Stimulated activated CD4-positive, alpha-beta T cell treated with anti-CD3 and anti-CD28 coated beads, Interleukin-2, amount 100 ng/mL, for 4 hours (primary cell): ENCODE data around the gene PCNX3.
A peak's percentile ranks its signal among the peaks of the same experiment; 100 is the strongest.

ENCODE experiments used
- DNase-seq: peaks from one replicate; pipeline ENCODE4 v3.0.0-alpha.2; 2020; ENCODE audit warnings: low read depth

PCNX3 gene

DNA sequence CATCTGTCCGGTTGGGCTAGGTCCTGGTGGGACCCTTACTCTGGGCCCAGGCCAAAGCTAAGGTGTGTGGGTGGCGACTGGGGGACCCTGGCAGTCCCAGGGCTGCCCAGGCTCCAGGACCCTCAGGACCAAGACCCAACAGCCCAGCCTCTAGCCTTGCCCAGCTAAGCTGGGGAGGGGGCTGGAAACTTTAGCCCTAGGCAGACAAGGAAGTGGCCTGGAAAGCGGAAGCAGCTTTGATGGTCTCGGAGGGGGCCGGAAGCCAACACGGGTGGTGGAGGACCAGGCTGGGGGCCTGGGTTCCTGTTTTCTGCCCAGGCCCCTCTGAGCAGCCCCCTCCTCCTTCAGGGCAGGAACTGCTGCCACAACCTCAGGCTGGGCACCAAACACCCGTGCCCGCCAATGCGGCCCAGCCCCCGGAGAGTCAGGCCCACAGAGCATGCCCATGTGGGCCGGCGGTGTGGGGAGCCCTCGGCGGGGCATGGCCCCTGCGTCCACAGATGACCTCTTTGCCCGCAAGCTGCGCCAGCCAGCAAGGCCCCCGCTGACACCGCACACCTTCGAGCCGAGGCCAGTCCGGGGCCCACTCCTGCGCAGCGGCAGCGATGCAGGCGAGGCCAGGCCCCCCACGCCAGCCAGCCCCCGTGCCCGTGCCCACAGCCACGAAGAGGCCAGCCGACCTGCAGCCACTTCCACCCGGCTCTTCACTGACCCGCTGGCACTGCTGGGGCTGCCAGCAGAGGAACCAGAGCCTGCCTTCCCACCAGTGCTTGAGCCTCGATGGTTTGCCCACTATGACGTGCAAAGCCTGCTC is 25.1 kb downstream of the PCNX3 start:
- no peak for DNase-seq

DNA sequence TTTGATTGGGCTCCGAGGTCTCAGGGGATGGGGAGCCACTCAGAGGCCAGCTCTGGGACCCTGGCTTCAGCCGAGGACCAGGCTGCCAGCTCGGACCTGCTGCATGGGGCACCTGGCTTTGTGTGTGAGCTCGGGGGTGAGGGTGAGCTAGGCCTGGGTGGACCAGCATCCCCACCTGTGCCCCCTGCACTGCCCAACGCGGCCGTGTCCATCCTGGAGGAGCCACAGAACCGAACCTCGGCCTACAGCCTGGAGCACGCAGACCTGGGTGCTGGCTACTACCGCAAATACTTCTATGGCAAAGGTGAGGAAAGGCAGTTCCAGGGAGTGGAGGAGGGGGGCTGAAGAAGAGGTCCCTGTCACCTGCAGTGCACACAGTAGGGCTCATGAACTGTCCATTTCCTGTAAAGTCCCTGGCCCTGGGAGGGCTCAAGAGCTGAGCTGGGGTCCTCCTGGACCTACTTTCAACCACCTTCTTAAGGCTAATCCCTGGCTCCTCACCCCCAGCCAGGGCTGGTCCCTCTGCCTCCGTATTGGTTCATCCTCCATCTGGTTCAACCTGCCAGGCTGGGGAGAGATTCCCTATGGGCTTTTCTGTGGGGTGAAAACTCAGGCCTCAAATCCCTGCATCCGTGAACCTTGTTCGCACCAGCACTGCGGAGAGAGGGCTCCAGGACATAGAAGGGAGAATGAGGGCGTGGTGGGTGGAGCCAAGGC is 25.9 kb downstream of the PCNX3 start:
- no peak for DNase-seq

DNA sequence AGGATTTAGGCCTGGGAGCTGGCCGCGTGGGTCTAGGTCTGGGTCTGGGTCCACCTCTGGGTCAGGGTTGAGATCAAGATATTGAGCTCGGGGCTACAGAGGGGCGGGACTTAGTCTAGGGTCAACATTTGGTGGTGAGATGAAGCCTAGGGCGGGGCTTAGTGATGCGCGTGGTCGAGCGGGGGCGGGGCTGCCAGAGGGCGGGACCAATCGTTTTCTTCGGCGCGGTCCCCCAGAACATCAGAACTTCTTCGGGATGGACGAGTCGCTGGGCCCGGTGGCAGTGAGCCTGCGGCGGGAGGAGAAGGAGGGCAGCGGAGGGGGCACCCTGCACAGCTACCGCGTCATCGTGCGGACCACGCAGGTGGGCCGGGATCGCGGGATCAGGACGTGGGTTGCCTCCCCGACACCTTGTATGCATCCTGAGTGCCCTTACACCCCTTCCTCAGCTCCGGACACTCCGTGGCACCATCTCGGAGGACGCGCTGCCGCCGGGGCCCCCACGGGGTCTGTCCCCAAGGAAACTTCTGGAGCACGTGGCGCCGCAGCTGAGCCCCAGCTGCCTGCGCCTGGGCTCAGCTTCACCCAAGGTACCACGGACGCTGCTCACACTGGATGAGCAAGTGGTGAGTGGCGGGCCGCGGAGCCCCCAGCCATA is 26.6 kb downstream of the PCNX3 start:
- DNase-seq: no peak

DNA sequence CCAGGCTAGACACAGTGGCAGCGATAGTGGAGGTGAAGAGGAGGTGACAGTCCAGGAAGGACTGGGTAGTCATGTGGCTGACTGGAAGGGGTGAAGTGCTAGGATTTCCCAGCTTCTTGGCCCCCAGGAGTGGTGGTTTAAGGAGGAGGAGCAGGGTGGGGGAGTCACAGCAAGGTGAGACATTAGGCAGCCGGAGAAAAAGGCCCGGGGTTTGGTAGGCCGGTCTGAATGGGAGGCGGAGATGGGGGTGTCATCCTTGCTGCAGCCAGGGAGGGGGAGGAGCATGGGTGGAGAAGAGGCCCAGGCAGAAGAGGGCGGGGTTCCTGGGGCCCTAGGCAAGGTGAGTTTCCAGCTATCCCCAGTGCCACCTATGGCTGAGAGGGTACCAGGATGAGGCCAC is 28.4 kb downstream of the PCNX3 start:
- no peak for DNase-seq

DNA sequence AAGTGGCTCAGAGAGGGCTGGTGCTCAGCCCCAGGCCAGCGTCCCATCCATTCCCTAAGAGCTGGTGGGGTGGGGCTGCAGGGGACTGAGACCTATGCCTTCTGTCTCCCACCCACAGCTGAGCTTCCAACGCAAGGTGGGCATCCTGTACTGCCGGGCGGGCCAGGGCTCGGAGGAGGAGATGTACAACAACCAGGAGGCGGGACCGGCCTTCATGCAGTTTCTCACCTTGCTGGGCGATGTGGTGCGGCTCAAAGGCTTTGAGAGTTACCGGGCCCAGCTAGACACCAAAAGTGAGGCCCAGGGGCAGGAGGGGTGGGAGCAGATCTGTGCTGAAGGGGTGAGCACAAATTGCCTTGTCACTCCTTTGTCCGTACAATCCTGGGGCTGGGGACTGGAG is 29.3 kb downstream of the PCNX3 start:
- no peak for DNase-seq

DNA sequence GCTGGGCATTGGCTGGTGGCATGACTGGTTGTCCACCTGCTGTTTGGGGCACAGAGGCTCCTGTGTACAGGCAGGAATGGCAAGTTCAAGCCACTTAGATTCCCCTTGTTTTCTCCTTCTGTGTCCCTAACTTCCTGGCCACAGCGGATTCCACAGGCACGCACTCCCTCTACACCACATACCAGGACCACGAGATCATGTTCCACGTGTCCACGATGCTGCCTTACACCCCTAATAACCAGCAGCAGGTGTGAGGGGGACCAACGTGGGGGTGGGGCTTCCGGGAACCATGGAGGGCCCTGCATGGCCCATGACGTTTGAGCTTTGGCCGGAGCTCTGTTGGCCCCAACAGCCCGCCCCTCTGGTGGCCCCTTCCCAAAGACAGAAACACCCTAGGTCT is 30.1 kb downstream of the PCNX3 start:
- no peak for DNase-seq

DNA sequence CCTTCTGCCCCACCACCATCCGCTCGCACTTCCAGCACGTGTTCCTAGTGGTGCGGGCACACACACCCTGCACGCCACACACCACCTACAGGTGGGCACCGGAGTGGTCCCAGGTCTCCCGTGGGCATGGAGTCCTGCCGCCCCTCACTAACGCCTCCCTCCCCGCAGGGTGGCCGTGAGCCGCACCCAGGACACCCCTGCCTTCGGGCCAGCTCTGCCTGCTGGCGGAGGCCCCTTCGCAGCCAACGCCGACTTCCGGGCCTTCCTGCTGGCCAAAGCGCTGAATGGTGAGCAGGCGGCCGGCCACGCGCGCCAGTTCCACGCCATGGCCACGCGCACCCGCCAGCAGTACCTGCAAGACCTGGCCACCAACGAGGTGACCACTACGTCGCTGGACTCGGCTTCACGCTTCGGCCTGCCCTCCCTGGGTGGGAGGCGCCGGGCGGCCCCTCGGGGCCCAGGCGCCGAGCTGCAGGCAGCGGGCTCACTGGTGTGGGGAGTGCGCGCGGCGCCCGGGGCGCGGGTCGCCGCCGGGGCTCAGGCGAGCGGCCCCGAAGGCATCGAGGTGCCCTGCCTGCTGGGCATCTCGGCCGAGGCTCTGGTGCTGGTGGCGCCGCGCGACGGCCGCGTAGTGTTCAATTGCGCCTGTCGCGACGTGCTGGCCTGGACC is 30.8 kb downstream of the PCNX3 start:
- no peak for DNase-seq

DNA sequence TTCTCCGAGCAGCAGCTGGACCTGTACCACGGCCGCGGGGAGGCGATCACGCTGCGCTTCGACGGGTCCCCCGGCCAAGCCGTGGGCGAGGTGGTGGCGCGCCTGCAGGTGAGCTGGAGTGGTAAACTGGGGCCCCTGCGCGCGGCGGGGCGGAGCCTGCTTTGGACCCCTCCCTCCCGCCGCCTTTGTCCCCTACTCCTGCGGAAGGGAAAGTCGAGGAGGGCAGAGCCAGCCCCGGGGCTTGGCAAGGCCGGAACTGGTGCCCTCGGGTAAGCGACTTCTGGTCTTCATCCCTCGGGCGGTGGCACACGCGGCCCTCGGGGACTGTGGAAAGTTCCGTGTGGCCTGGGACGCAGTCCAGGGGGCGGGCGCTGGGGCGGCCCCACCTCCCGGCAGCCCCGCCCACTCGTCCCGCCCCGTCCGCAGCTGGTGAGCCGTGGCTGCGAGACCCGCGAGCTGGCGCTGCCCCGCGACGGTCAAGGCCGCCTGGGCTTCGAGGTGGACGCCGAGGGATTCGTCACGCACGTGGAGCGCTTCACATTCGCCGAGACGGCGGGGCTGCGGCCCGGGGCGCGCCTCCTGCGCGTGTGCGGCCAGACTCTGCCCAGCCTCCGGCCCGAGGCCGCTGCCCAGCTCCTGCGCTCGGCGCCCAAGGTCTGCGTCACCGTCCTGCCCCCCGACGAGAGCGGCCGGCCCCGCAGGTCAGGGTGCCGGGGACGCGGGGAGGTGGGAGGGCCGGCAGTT is 31.6 kb downstream of the PCNX3 start:
- DNase-seq: no peak

DNA sequence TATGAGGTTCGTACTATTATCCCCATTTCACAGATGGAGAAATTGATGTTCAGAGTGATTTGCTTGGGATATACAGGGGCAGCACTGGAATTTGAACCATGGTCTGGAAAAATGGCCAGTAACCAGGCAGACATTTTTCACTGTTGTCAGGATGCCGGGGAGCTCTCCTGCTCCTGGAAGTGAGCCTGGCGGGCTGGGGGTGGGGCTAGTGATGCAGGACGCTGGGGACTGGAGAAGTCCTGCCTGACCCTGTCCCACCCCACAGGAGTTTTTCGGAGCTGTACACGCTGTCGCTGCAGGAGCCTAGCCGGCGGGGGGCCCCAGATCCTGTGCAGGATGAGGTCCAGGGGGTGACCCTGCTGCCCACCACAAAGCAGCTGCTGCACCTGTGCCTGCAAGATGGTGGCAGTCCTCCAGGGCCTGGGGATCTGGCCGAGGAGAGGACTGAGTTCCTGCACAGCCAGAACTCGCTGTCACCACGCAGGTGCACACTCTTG is 33.5 kb downstream of the PCNX3 start:
- no peak for DNase-seq

DNA sequence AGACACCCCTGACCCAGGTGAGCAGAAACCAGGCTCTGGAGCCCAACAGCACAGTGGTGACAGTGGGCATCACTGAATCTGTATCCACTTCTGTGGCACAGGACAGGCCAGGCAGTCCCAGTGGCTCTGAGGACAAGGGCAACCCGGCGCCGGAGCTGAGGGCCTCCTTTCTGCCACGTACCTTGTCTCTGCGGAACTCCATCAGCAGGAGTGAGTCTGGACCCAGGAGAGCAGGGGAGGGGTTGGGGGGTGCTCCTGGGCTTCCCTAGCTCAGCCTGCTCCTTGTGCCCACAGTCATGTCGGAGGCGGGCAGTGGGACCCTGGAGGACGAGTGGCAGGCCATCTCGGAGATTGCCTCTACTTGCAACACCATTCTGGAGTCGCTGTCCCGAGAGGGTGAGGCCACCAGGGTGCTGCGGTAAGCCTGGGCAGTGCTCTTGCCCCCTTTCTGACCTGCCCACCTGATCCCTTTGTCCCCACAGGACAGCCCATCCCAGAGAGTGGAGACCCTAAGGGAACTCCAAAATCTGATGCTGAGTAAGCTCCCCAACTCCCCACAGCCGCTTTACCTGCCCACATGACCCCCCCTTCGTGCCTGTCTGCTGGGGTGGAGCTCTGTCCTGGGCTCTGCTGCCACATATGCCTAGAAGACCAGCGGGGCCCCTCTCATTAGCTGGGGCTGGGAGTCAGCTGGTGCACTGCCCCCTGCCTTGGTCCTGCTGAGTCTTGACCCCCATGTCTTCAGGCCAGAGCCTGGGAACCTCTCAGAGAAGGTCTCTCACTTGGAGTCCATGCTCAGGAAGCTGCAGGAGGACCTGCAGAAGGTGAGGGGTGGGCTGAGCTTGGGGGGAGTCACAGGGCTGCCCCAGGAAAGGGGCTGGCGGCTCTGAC is 34.3 kb downstream of the PCNX3 start:
- DNase-seq: no peak

DNA sequence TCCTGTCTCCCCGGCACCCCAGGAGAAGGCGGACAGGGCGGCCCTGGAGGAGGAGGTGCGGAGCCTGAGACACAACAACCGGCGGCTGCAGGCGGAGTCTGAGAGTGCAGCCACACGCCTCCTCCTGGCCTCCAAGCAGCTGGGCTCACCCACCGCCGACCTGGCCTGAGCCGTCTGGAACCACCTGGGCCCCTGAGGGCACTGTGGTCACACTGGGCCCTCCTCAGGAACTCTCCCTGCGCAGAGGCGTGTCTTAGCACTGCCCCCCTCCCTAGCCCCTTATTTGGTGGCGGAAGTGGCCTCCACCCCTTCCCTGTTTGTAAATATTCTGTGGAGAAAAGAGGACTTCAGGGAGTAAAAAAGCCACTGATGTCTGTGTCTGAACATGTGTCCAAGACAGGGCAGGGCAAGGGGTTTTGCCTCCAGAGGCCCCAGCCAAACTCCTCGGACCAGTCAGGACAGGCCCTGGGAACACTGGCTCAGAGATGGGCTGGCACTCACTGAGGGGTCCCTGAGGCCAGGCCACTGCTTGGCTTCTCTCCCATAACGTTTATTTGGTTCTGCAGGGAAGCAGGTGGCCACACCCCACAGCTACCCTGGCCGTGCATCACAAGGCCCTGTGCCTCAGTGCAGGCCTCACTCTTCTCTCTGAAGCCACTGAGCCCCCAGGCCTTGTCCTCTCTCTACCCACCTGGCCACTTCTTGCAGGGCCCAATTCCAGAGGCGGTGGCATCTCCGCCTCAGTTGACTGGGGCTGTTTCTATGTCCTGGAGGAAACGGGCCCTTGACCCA is 35.2 kb downstream of the PCNX3 start:
- DNase-seq: no peak

DNA sequence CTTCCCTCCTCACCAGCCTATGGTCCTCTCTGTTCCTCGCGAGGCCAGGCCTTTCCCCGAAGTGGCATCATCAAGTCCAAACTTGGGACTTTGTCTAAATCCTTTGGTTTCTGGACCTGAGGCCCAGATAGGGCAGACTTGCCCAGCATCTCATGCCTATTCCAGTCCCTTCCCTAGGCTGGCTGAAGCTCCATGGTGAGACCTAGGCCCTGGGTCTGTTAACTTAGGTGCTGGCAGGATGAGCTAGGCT is 35.7 kb downstream of the PCNX3 start:
- DNase-seq: no peak

DNA sequence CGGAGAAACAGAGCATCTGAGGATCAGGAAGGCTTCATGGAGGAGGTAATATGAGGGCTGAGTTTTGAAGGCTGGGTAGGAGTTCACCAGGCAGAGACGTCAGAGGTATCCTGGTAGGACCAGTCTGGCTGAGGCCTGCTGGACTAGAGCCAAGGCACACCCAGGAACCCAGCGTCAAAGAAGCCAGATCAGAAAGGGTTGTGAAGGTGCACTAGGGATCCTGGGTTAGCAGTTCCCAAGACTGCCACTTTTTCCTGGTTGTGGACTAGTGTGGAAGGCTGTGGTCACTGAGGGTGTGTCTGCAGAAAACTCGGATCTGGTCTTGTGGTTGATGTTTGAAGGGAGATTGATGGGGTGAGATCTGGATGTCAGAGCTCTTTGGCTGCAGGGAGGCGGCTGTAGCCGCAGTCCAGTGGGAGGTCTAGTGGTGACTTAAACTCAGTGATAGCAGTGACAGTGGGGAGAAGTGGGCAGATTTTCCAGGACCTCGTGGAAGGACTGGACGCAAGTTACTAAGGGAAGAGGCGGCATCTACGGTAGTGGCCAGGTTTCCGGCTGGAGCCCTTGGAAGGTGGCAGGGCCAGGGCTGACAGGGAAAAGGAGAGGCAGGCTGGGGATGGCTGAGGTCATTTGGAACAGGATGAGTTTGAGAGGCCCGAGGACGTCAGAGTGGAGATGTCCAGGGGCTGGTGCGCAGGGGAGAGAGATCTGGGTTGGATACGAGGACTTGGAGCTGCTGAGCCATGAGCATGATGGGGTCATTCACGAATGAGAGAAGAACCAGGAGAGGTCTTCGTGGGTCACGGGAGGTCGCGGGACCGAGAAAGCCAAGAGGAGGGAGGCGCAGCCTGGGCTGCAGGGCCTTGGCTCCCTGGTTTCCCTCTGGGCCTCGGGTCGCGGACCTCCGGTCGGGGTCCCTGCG is 36.3 kb downstream of the PCNX3 start:
- DNase-seq: no peak

DNA sequence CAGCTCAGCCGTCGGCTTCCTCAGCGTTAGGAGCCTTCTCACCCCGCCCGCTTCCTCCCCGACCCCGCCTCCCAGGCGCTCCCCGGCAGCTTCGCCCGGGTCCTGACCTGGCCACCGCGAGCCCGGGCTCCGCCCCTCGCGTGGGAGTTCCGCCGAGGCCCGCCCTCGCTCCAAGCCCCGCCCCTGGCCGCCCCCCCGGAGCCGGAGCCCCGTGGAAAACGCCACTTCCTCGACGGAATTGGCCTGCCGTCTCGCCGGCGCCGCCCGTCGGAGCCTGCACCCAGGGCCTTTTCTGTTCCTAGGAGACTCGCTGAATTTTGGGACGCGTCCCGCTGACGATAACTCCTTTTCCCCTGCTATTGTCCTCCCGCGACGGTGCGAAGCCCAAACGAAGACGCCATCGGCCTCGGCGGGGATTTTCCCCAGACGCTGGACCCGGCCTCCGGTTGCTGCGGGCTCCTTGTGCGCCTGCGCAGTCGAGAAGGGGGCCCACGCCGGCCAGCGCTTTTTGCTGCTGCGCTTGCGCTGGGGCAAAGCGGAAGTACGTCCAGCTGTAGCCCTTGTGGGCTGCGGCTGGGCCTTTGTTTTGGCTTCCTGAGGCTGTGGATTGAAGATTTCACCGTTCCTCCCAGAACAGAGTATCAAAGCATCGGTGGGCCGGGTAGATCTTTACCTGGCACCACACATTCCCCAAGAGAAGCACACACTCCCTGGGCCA is 37.1 kb downstream of the PCNX3 start:
- DNase-seq: peak; percentile 96

DNA sequence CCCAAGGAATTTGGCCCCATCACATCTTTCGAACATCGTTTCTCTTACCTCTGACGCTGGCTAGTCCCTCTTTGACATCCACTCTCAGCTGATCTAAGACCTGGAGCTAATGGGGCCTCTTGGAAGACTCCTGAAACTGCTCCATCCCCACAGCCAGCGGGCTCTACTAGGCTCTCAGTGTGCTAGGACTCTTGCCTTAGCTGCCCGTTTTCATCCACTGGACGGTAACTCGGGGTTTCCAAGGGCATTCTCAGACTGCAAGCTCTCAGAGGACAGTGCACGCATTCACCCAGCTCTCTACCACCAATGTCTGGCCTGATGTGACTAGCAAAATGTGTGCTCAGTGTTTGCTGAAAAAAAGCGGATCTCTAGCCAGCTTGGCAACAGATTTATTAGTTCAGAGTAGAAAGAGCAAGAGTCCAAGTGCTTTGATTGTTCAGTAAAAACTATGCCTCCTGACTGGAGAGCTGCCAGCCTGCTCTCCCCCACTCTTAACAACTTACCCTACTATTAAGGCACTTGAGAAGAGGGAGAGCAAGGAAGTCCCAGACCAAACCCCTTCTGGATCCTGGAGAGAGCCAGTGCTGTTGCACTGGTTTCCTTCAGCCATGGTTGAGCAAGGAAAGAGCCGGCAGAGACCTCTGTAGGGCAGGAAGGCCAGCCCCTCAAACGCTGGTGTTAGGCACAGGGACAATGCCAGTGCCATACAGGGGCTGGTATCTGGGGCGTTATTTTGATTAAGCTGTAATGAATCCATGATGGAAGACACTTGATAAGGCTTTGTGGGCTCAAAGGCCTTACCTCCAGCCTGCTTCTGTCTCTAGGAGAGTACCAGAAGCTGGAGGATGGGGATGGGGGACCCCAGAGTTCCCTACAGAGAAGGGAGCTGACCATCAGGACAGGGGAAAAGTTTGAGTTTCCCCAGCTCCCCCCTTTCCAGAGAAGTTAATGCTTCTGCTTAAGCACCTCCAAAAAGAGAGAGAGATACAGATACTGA is 38.0 kb downstream of the PCNX3 start:
- DNase-seq: no peak

DNA sequence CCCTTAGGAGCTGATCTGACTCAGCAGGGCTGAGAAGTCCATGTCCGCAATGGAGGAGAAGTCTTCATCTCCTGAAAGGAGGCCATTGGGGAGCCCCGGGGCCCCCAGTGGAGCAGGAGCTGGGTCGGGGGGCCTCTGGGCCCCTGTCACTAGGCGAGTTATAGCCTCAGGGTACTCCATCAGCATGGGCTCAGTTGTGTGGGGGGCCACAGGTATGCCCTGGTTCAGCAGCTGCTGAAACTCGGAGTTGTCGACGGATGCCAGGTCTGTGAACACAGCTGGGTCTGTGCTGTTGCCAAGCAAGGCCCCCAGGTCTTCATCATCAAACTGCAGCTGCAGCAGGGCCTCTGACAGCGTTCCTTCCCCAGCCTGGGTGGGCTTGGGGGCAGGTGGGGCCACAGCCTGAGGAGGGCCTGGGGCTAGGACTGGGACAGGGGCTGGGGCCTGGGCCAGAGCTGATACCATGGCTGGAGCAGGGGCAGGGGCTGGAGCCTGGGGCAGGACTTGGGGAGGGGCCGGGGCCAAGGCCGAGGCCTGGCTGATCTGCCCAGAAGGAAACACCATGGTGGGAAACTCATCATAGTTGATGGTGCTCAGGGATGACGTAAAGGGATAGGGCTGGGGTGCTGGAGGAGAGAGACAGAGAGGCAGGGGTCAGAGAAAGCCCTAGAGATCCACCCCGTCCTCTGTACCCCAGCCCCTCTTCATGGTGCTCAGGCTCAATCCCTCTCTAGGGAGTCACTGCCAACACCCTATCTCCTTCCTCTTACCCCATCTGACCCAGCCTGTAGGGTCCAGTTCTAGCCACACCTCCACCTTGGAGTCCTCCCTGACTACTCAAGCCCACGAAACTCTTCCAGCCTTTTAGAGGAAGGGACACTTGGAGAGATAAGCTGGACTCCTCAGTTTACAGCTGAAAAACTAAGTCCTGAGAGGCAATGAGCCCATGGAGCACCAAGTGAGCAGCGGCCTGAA is 39.1 kb downstream of the PCNX3 start:
- no peak for DNase-seq
